ENCODE results near the gene INPP5F. TPM values are rescaled to one million over a fixed set of nuclear protein-coding genes. Genes with fewer than 3 reads are reported as not detected.

INPP5F gene
- total RNA-seq, 2 donors from 2014 or later: 3.6 to 7.8 TPM

- peak overlapping the region; percentile 8 to 34 (median 20) for H3K27ac ChIP-seq
Measured at GRCh38 chr10:119754936-119755335, 29.1 kb downstream of the INPP5F start.

GRCh38 chr10:119755446-119755845 lies 29.6 kb downstream of the INPP5F start:
- no peaks in the 10 kb centered on the region for H3K9me3 ChIP-seq
- intact Hi-C loops (cut with DNase I): no loop called here
- TF ChIP-seq POLR2A (IDR thresholded peaks at IDR 0.05) (no peak), CTCF (IDR thresholded peaks at IDR 0.05) (no peak)
- peaks cover 21% of the 10 kb centered on the region for H3K4me1 ChIP-seq
- WGBS, 2 donors: 75 to 81% methylated on average over 5 of the region's 5 CpGs
- no peak for ATAC-seq
- no peak for DNase-seq
- H3K4me3 ChIP-seq: no peak overlapping the region
- H3K36me3 ChIP-seq (replicated peaks in 1 of 2; ENCODE audit: insufficient read depth in 1 of 2, low read depth in 2 of 2): no peaks in the 10 kb centered on the region
- H3K27me3 ChIP-seq: no peaks in the 10 kb centered on the region
- peak overlapping the region; percentile 8 to 34 (median 20) for H3K27ac ChIP-seq

More at GRCh38 chr10:119754936-119755335, 29.1 kb downstream of the INPP5F start:
- 42 to 47% methylated on average over 4 of the region's 4 CpGs for WGBS, 2 donors
- ATAC-seq (peak; percentile 65), DNase-seq (peak; percentile 18 to 58 (median 41))
- no peaks in the 10 kb centered on the region for H3K9me3 ChIP-seq
- TF ChIP-seq POLR2A (IDR thresholded peaks at IDR 0.05) (no peak), CTCF (IDR thresholded peaks at IDR 0.05) (no peak)
- no peaks in the 10 kb centered on the region for H3K27me3 ChIP-seq
- H3K4me3 ChIP-seq: no peak overlapping the region
- H3K4me1 ChIP-seq: peaks cover 21% of the 10 kb centered on the region
- intact Hi-C loops (cut with DNase I): no loop called here
- H3K36me3 ChIP-seq (replicated peaks in 1 of 2; ENCODE audit: insufficient read depth in 1 of 2, low read depth in 2 of 2): no peaks in the 10 kb centered on the region

DNA sequence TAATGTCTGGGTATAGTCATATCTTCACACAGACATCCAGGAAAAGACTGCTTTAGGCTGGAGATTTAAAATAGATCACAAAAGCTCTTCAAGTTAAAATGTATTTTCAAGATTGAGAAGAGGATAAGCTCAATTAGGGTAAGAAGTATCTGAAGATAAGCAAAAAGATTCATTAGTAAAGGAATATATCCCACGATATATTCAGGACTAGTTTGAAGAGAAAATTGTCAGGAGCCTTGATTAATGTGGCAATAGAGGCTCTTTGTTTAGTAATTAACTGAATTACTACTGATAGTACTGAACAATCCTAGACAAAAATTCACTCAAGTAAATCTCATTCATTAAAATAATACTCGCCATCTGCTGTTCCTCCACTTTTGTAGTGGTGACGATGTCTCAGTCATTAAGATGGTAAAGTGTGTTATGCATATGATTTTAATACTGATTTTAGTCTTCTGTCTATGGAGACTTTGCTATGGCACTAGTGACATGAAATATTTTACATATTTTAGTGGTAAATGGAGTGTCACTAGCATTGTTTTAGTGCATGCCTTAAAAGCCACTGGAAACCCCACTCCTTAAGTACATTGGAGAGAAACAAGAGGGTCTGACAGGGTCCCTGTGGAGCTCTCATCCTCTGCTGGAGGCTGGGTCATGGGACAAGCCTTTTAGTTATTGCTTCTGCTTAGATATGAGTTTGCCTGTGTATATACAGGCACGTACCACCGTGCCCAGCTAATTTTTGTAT lies 32.8 kb downstream of the INPP5F start:
- no peaks in the 10 kb centered on the region for H3K36me3 ChIP-seq (replicated peaks in 1 of 2; ENCODE audit: insufficient read depth in 1 of 2, low read depth in 2 of 2)
- intact Hi-C loops (cut with DNase I): no loop called here
- H3K4me1 ChIP-seq: peaks cover 21% of the 10 kb centered on the region
- H3K27me3 ChIP-seq: no peaks in the 10 kb centered on the region
- H3K27ac ChIP-seq: no peak overlapping the region
- 76 to 84% methylated on average over 5 of the region's 5 CpGs for WGBS, 2 donors
- no peak overlapping the region for H3K4me3 ChIP-seq
- TF ChIP-seq POLR2A (IDR thresholded peaks at IDR 0.05) (no peak), CTCF (IDR thresholded peaks at IDR 0.05) (no peak)
- no peaks in the 10 kb centered on the region for H3K9me3 ChIP-seq
- ATAC-seq: no peak
- no peak for DNase-seq

- peaks cover 9% of the 10 kb centered on the region for H3K4me1 ChIP-seq
- no peaks in the 10 kb centered on the region for H3K9me3 ChIP-seq
- no peaks in the 10 kb centered on the region for H3K27me3 ChIP-seq
- H3K27ac ChIP-seq: no peak overlapping the region
- TF ChIP-seq CTCF (IDR thresholded peaks at IDR 0.05) (no peak), POLR2A (IDR thresholded peaks at IDR 0.05) (no peak)
- no peaks in the 10 kb centered on the region for H3K36me3 ChIP-seq (replicated peaks in 1 of 2; ENCODE audit: insufficient read depth in 1 of 2, low read depth in 2 of 2)
- intact Hi-C loops (cut with DNase I): no loop called here
- ATAC-seq (no peak), DNase-seq (no peak)
- no peak overlapping the region for H3K4me3 ChIP-seq
- WGBS, 2 donors: 84 to 86% methylated on average over 5 of the region's 5 CpGs
Measured at GRCh38 chr10:119759832-119760231, 34.0 kb downstream of the INPP5F start.

GRCh38 chr10:119761106-119761505 lies 35.3 kb downstream of the INPP5F start:
- 89% methylated on average over 3 of the region's 3 CpGs for WGBS, 2 donors
- ATAC-seq (no peak), DNase-seq (no peak)
- Histone ChIP-seq H3K9me3 (no peaks in the 10 kb centered on the region), H3K27me3 (no peaks in the 10 kb centered on the region), H3K4me1 (no peaks in the 10 kb centered on the region), H3K4me3 (no peak overlapping the region), H3K36me3 (replicated peaks in 1 of 2; ENCODE audit: insufficient read depth in 1 of 2, low read depth in 2 of 2) (no peaks in the 10 kb centered on the region), H3K27ac (no peak overlapping the region)
- intact Hi-C loops (cut with DNase I): no loop called here
- TF ChIP-seq CTCF (IDR thresholded peaks at IDR 0.05) (no peak), POLR2A (IDR thresholded peaks at IDR 0.05) (no peak)
